ENCODE results near the gene TARM1. TPM values are rescaled to one million over a fixed set of nuclear protein-coding genes. Genes with fewer than 3 reads are reported as not detected.

Gene TARM1
- total and polyA plus RNA-seq, 4 donors, result 0.17 to 0.50 TPM; not detected in 2

DNA sequence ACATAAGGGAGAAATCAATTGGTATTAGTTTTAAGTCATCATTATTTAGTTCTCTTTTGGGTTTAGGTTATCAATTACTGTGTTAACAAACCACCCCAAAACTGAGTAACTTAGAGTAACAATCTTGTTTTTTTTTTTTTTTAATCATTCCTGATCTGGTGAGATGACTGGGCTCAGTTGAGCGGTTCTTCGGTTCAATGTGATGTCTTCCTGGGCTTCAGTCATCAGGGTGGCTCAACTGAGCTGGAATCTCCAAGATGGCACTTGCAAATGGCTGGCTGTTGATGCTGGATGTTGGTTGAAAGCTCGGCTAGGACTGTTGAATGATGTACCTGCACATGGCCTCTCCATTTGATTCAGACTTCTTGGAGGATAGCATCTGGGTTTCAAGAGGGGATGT lies 3.2 kb upstream of the TARM1 start:
- 84% methylated on average over 3 of the region's 3 CpGs for whole genome bisulfite sequencing (ENCODE audit: insufficient coverage)
- Histone ChIP-seq H3K4me1 (ENCODE audit: control insufficient read depth, insufficient read depth, low read length) (no peaks in the 10 kb centered on the region), H3K4me3 (ENCODE audit: low read depth, low read length) (no peak overlapping the region), H3K27ac (ENCODE audit: low read depth, low read length) (no peak overlapping the region), H3K9me3 (ENCODE audit: control insufficient read depth, insufficient read depth, low read length) (peaks cover 3% of the 10 kb centered on the region), H3K27me3 (ENCODE audit: control insufficient read depth, insufficient read depth, low read length) (no peaks in the 10 kb centered on the region), H3K36me3 (ENCODE audit: control insufficient read depth, insufficient read depth, low read length) (no peaks in the 10 kb centered on the region)
- DNase-seq (ENCODE audit: low read depth in 4 of 6, low spot score in 6 of 6), result no peak

DNA sequence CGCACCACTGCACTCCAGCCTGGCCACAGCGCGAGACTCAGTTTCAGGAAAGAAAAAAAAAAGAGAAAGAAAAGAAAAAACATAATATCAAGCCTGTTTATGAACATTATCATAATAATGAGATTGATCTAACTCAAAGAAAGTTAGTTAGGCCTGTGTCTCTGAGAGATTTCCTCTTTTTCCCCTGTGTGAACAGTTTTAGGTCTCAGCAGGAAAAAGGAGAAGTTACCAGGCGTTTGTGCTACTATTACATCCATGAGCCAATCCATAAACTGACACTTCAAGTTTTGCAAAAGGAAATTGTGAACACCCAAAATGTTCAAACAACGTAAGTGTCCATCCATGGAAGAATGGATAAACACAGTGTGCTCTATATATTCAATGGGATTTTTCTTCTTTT lies 3.8 kb downstream of the TARM1 start:
- DNase-seq (ENCODE audit: low read depth in 4 of 6, low spot score in 6 of 6), result no peak
- Histone ChIP-seq H3K9me3 (ENCODE audit: control insufficient read depth, insufficient read depth, low read length) (peaks cover 3% of the 10 kb centered on the region), H3K27me3 (ENCODE audit: control insufficient read depth, insufficient read depth, low read length) (no peaks in the 10 kb centered on the region), H3K27ac (ENCODE audit: low read depth, low read length) (no peak overlapping the region), H3K36me3 (ENCODE audit: control insufficient read depth, insufficient read depth, low read length) (no peaks in the 10 kb centered on the region), H3K4me3 (ENCODE audit: low read depth, low read length) (no peak overlapping the region), H3K4me1 (ENCODE audit: control insufficient read depth, insufficient read depth, low read length) (no peaks in the 10 kb centered on the region)
- no CpG with 5 or more reads among the region's 5 CpGs for WGBS (ENCODE audit: insufficient coverage)

DNA sequence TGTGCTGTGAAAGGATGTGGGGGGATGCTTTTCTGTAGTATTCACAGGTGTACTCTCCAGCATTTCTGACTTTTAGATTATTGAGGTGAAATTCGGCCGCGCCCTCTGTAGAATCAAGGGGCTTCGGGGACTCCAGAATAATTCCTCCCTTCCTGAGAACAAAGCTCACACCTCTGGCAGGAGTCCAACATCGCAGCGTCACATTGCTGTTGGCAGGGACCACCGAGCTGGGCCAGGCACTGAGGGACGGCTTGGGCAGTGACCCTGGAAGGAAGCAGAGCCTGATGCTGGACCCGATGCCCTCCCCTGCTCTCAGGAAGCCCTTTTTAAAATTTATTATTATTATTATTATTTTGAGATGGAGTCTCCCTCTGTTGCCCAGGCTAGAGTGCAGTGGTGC lies 6.3 kb downstream of the TARM1 start:
- H3K36me3 ChIP-seq (ENCODE audit: control insufficient read depth, insufficient read depth, low read length), result no peaks in the 10 kb centered on the region
- H3K27ac ChIP-seq (ENCODE audit: low read depth, low read length), result no peak overlapping the region
- no peak overlapping the region for H3K4me3 ChIP-seq (ENCODE audit: low read depth, low read length)
- no peak for DNase-seq (ENCODE audit: low read depth in 4 of 6, low spot score in 6 of 6)
- H3K4me1 ChIP-seq (ENCODE audit: control insufficient read depth, insufficient read depth, low read length), result no peaks in the 10 kb centered on the region
- H3K9me3 ChIP-seq (ENCODE audit: control insufficient read depth, insufficient read depth, low read length), result no peaks in the 10 kb centered on the region
- H3K27me3 ChIP-seq (ENCODE audit: control insufficient read depth, insufficient read depth, low read length), result no peaks in the 10 kb centered on the region
- WGBS (ENCODE audit: insufficient coverage), result 43% methylated on average over 5 of the region's 9 CpGs

DNA sequence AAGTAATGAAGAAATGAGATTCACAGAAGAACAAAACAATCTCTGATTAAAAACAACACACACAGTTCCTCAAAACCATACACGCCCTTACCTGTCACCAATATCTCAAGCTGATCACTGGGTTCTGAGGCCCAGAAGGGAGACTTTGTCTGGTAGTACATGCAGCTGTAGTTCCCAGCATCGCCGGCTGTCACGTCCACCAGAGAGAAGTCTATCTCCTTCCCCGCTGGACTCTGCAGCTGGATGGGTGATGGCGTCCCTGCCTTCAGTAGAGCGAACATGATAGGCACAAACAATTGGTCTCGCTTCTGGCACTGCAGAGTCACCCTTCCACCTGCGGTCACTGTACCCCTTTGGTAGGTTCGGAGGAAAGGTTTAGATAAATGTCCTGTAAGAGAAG lies 7.3 kb downstream of the TARM1 start:
- DNase-seq (ENCODE audit: low read depth in 4 of 6, low spot score in 6 of 6), result no peak
- Histone ChIP-seq H3K4me3 (ENCODE audit: low read depth, low read length) (no peak overlapping the region), H3K27me3 (ENCODE audit: control insufficient read depth, insufficient read depth, low read length) (no peaks in the 10 kb centered on the region), H3K4me1 (ENCODE audit: control insufficient read depth, insufficient read depth, low read length) (no peaks in the 10 kb centered on the region), H3K36me3 (ENCODE audit: control insufficient read depth, insufficient read depth, low read length) (no peaks in the 10 kb centered on the region), H3K9me3 (ENCODE audit: control insufficient read depth, insufficient read depth, low read length) (no peaks in the 10 kb centered on the region), H3K27ac (ENCODE audit: low read depth, low read length) (no peak overlapping the region)
- WGBS (ENCODE audit: insufficient coverage), result 93% methylated on average over 9 of the region's 10 CpGs

DNA sequence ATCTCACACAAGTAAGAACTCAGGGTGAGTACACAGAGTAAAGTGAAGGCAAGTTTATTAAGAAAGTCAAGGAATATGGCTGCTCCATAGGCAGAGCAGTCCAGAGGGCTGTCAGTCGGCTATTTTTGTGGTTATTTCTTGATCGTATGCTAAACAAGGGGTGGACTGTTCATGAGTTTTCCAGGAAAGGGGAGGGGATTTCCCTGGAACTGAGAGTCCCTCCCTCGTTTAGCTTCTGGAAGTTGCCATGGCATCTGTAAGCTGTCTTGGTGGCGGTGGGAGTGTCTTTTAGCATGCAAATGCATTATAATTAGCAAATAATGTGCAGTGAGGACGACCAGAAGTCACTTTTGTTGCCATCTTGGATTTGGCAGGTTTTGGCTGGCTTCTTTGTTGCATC lies 11.7 kb downstream of the TARM1 start:
- DNase-seq (ENCODE audit: low read depth in 4 of 6, low spot score in 6 of 6), result no peak
- no peaks in the 10 kb centered on the region for H3K4me1 ChIP-seq (ENCODE audit: control insufficient read depth, insufficient read depth, low read length)
- 54% methylated on average over 5 of the region's 5 CpGs for WGBS (ENCODE audit: insufficient coverage)
- no peak overlapping the region for H3K27ac ChIP-seq (ENCODE audit: low read depth, low read length)
- H3K36me3 ChIP-seq (ENCODE audit: control insufficient read depth, insufficient read depth, low read length), result no peaks in the 10 kb centered on the region
- H3K27me3 ChIP-seq (ENCODE audit: control insufficient read depth, insufficient read depth, low read length), result no peaks in the 10 kb centered on the region
- H3K9me3 ChIP-seq (ENCODE audit: control insufficient read depth, insufficient read depth, low read length), result no peaks in the 10 kb centered on the region
- H3K4me3 ChIP-seq (ENCODE audit: low read depth, low read length), result no peak overlapping the region

DNA sequence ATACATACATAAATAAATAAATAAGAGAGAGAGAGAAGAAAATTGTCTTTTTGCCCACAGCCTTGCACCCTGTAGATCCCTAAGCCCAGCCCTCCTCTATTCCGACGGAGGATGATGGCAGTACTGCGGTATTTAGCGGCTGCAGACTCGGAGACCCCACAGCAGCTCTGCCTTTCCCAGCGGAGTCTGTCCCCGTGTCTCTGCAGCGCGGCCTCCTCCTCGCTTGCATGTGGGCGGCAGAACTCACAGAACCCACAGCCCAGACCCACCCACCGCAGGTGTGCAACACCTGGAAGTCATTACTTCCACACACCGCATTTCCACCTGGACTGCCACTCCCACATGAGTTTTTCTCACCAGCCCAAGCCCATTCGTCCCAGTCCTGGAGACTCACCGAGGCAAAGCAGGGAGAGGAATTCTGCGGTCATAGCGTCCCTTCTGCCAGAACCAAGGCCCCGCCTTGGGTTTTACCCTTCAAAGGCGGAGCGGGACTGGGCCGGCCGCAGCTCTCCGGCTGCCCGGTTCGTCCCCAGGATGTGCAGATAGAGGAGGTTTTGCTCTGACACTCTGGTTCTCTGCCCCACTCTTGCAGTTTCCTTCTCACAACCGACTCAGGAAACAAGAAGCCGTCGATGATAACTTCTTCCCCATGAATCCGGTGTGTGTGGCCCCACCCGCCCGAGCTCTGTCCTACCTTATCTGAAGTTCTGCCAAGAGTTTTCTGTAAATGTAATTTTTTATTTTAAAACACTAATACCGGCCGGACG lies 17.6 kb downstream of the TARM1 start, which contains the start of gene VSTM1:
Gene VSTM1, minus strand, starts transcription at position 548 of the 767 bp plus-strand sequence. Its CDS starts 120 bp downstream, at position 428.
- H3K4me3 ChIP-seq (ENCODE audit: low read depth, low read length), result no peak within 1 kb of the TSS
- no peaks in the 10 kb centered on the region for H3K27me3 ChIP-seq (ENCODE audit: control insufficient read depth, insufficient read depth, low read length)
- H3K27ac ChIP-seq (ENCODE audit: low read depth, low read length), result no peak within 1 kb of the TSS
- H3K4me1 ChIP-seq (ENCODE audit: control insufficient read depth, insufficient read depth, low read length), result no peaks in the 10 kb centered on the region
- no peaks in the 10 kb centered on the region for H3K36me3 ChIP-seq (ENCODE audit: control insufficient read depth, insufficient read depth, low read length)
- WGBS (ENCODE audit: insufficient coverage), result 77% methylated on average over 22 of the region's 34 CpGs
- no peaks in the 10 kb centered on the region for H3K9me3 ChIP-seq (ENCODE audit: control insufficient read depth, insufficient read depth, low read length)
- no peak for DNase-seq (ENCODE audit: low read depth in 4 of 6, low spot score in 6 of 6)

DNA sequence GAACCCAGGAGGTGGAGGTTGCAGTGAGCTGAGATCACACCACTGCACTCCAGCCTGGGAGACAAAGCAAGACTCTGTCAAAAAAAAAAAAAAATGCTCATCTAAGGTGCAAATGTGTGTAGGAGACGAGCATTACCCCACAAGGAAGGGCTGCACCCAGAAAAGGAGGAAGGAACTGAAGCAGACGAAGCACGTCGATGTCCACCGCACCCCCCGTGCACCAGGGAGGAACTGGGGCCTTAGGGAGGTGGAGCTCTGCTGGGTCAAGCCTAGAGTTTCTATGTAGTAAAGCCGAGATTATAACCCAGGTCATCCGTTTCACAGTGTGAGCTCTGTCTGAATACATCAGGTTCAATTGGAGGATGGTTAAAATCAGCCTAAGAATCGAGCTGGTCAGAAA lies 18.5 kb downstream of the TARM1 start:
- Histone ChIP-seq H3K27me3 (ENCODE audit: control insufficient read depth, insufficient read depth, low read length) (no peaks in the 10 kb centered on the region), H3K4me3 (ENCODE audit: low read depth, low read length) (no peak overlapping the region), H3K36me3 (ENCODE audit: control insufficient read depth, insufficient read depth, low read length) (no peaks in the 10 kb centered on the region), H3K27ac (ENCODE audit: low read depth, low read length) (no peak overlapping the region), H3K9me3 (ENCODE audit: control insufficient read depth, insufficient read depth, low read length) (no peaks in the 10 kb centered on the region), H3K4me1 (ENCODE audit: control insufficient read depth, insufficient read depth, low read length) (no peaks in the 10 kb centered on the region)
- 75% methylated on average over 9 of the region's 9 CpGs for WGBS (ENCODE audit: insufficient coverage)
- no peak for DNase-seq (ENCODE audit: low read depth in 4 of 6, low spot score in 6 of 6)

DNA sequence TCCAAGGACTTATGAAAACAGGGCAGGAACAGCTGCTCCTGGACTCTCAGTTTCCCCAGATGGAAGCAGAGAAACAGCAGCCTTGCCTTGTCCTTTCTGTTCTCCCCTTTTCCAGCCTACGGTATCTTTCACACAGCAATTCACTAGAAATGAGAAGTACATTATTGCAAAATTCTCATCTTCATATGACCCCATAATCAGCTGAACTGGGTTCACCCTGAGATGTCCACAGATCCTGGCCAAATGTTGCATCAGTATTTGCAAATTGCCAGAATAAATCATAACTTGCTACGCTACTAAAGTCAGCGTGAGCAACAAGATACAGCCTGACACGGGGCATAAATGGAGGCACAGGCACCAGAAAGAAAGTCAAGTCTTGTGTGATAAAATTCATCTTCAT lies 33.5 kb downstream of the TARM1 start:
- WGBS (ENCODE audit: insufficient coverage), result 89% methylated on average over 3 of the region's 4 CpGs
- peaks cover 8% of the 10 kb centered on the region for H3K27me3 ChIP-seq (ENCODE audit: control insufficient read depth, insufficient read depth, low read length)
- no peak for DNase-seq (ENCODE audit: low read depth in 4 of 6, low spot score in 6 of 6)

DNA sequence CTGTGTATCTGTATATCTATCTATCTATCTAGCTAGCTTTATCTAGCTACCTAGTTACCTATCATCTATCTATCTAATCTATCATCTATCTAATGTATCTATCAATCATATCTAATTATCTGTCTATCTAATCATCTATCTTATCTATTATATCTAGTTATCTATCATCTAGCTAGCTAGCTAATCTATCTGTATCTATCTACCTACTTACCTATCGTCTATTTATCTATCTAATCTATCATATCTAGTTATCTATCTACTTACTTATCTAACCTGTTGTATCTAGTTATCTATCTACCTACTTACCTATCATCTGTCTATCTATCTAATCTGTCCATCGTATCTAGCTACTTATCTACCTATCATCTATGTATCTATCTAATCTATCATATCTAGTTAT lies 35.4 kb downstream of the TARM1 start:
- no CpG with 5 or more reads among the region's 2 CpGs for WGBS (ENCODE audit: insufficient coverage)
- Histone ChIP-seq H3K27me3 (ENCODE audit: control insufficient read depth, insufficient read depth, low read length) (peaks cover 8% of the 10 kb centered on the region), H3K4me3 (ENCODE audit: low read depth, low read length) (no peak overlapping the region), H3K9me3 (ENCODE audit: control insufficient read depth, insufficient read depth, low read length) (no peaks in the 10 kb centered on the region), H3K36me3 (ENCODE audit: control insufficient read depth, insufficient read depth, low read length) (no peaks in the 10 kb centered on the region), H3K27ac (ENCODE audit: low read depth, low read length) (no peak overlapping the region), H3K4me1 (ENCODE audit: control insufficient read depth, insufficient read depth, low read length) (no peaks in the 10 kb centered on the region)
- no peak for DNase-seq (ENCODE audit: low read depth in 4 of 6, low spot score in 6 of 6)

More for the DNA sequence above, 33.5 kb downstream of the TARM1 start:
- Histone ChIP-seq H3K27ac (ENCODE audit: low read depth, low read length) (no peak overlapping the region), H3K9me3 (ENCODE audit: control insufficient read depth, insufficient read depth, low read length) (no peaks in the 10 kb centered on the region), H3K4me3 (ENCODE audit: low read depth, low read length) (no peak overlapping the region), H3K4me1 (ENCODE audit: control insufficient read depth, insufficient read depth, low read length) (no peaks in the 10 kb centered on the region), H3K36me3 (ENCODE audit: control insufficient read depth, insufficient read depth, low read length) (no peaks in the 10 kb centered on the region)

DNA sequence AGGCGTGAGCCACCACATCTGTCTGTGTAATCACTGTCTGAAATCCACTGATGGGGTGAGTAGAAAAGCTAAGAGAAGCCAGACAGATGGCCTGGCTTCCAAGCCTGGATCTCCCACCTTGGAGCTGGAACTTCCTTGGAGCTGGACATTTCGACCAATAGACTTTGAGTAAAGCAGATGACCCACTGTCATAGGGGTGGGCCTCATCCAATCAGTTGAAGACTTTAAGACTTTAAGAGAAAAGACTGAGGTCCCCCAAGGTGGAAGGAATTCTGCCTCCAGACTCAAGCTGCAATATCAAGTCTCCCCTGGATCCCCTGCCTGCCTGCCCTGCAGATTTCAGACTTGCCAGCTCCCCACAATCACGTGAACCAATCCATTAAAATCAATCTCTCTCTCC lies 38.2 kb downstream of the TARM1 start:
- DNase-seq (ENCODE audit: low read depth in 4 of 6, low spot score in 6 of 6), result no peak
- H3K4me1 ChIP-seq (ENCODE audit: control insufficient read depth, insufficient read depth, low read length), result no peaks in the 10 kb centered on the region
- H3K36me3 ChIP-seq (ENCODE audit: control insufficient read depth, insufficient read depth, low read length), result no peaks in the 10 kb centered on the region
- peaks cover 8% of the 10 kb centered on the region for H3K27me3 ChIP-seq (ENCODE audit: control insufficient read depth, insufficient read depth, low read length)
- 88% methylated on average over 1 of the region's 3 CpGs for WGBS (ENCODE audit: insufficient coverage)
- no peaks in the 10 kb centered on the region for H3K9me3 ChIP-seq (ENCODE audit: control insufficient read depth, insufficient read depth, low read length)
- no peak overlapping the region for H3K4me3 ChIP-seq (ENCODE audit: low read depth, low read length)
- no peak overlapping the region for H3K27ac ChIP-seq (ENCODE audit: low read depth, low read length)

Measured in spinal cord (tissue), 10 donors.